Keratinocyte (primary cell): ENCODE data around the gene SLC9B2. TPM values are rescaled to one million over a fixed set of nuclear protein-coding genes. Genes with fewer than 3 reads are reported as not detected.

Experiments used
- DNase-seq: peaks from one replicate; pipeline ENCODE4 v3.0.0-alpha.2; 2011; ENCODE audit warnings: low read depth, missing footprints, low spot score
- FAIRE-seq: peaks from 2 replicates; lab custom pipeline; 2011; peaks lifted over from hg19 to GRCh38; lab: Jason Lieb, UNC
- H2AFZ ChIP-seq: 2 replicates; pipeline ENCODE4 v1.6.0; 2012; ENCODE audit warnings: low read length, control low read depth, inconsistent platforms; ENCODE audit not compliant: control insufficient read depth
- H3K27ac ChIP-seq: 2 replicates; pipeline ENCODE4 v1.5.1; 2011; ENCODE audit warnings: low read length; ENCODE audit not compliant: control insufficient read depth, insufficient read depth
- H3K27me3 ChIP-seq: 3 replicates; pipeline ENCODE4 v1.6.0; 2011; ENCODE audit warnings: low read length; ENCODE audit not compliant: control insufficient read depth, insufficient read depth; ENCODE audit errors: extremely low read depth
- H3K36me3 ChIP-seq, 2 experiments: 2 replicates in 1 of 2; 3 replicates in 1 of 2; pipeline ENCODE4 v1.5.1; 2011; ENCODE audit warnings: low read length in 2 of 2, mild to moderate bottlenecking in 1 of 2; ENCODE audit not compliant: control insufficient read depth in 2 of 2, insufficient read depth in 2 of 2; ENCODE audit errors: extremely low read depth in 1 of 2
- H3K4me1 ChIP-seq: 3 replicates; pipeline ENCODE4 v1.5.1; 2011; ENCODE audit warnings: low read length; ENCODE audit not compliant: control insufficient read depth, insufficient read depth; ENCODE audit errors: extremely low read depth
- H3K4me2 ChIP-seq: 3 replicates; pipeline ENCODE4 v1.6.0; 2011; ENCODE audit warnings: low read depth, low read length; ENCODE audit not compliant: control insufficient read depth, insufficient read depth; ENCODE audit errors: extremely low read depth
- H3K4me3 ChIP-seq, 3 experiments: fragments of 200-600 bp in 1 of 3; sonication (generic) in 1 of 3; 2 replicates in 2 of 3; 3 replicates in 1 of 3; pipeline ENCODE4 v1.5.1; 2011 to 2016; ENCODE audit warnings: low read length in 3 of 3, mild to moderate bottlenecking in 3 of 3, control low read depth in 2 of 3, inconsistent platforms in 1 of 3, low read depth in 1 of 3, mixed read lengths in 1 of 3, mixed run types in 1 of 3, moderate library complexity in 1 of 3; ENCODE audit not compliant: control insufficient read depth in 2 of 3, insufficient read depth in 2 of 3; ENCODE audit errors: extremely low read depth in 1 of 3
- H3K79me2 ChIP-seq: 2 replicates; pipeline ENCODE4 v1.6.0; 2012; ENCODE audit warnings: low read length; ENCODE audit not compliant: control insufficient read depth, insufficient read depth
- H3K9ac ChIP-seq: 3 replicates; pipeline ENCODE4 v1.6.0; 2011; ENCODE audit warnings: low read length; ENCODE audit not compliant: control insufficient read depth, insufficient read depth; ENCODE audit errors: extremely low read depth
- H3K9me1 ChIP-seq: 3 replicates; pipeline ENCODE4 v1.6.0; 2011; ENCODE audit warnings: low read length; ENCODE audit not compliant: control insufficient read depth, insufficient read depth; ENCODE audit errors: extremely low read depth
- H3K9me3 ChIP-seq: 2 replicates; pipeline ENCODE4 v1.5.1; 2012; ENCODE audit warnings: low read depth, low read length; ENCODE audit not compliant: control insufficient read depth
- H4K20me1 ChIP-seq: 3 replicates; pipeline ENCODE4 v1.6.0; 2011; ENCODE audit warnings: low read length; ENCODE audit not compliant: control insufficient read depth, insufficient read depth; ENCODE audit errors: extremely low read depth
- CTCF ChIP-seq, 3 experiments: IDR thresholded peaks in 1 of 3; conservative IDR thresholded peaks in 1 of 3; optimal IDR thresholded peaks in 1 of 3; 2 replicates in 2 of 3; 3 replicates in 1 of 3; pipeline versions ENCODE3 to v1.5.1; 2011; ENCODE audit warnings: low read length in 3 of 3, mild to moderate bottlenecking in 3 of 3, moderate library complexity in 2 of 3, control low read depth in 1 of 3, inconsistent platforms in 1 of 3; ENCODE audit not compliant: insufficient read depth in 2 of 3; ENCODE audit errors: extremely low read depth in 1 of 3
- EZH2 ChIP-seq: IDR thresholded peaks from one replicate; pipeline ENCODE4 v1.6.1; 2012; ENCODE audit warnings: inconsistent platforms, mild to moderate bottlenecking, low read length, moderate library complexity
- dilution Hi-C: fragments of 300-500 bp; cut with MboI; formaldehyde crosslinking; loops from one replicate; pipeline ENCODE4 v1.7.0; 2020; ENCODE audit warnings: low sequenced_read_pairs; ENCODE audit not compliant: extremely low pct_ligation_motif_present
- polyA plus RNA-seq, 5 experiments: library from polyadenylated mRNA; depleted of rRNA in 3 of 5; stranded (reverse) in 3 of 5; stranded (forward) in 1 of 5; unstranded in 1 of 5; fragments of >200 nt; gene quantifications; 1 replicate in 1 of 5; 2 replicates in 3 of 5; 3 replicates in 1 of 5; pipeline versions ENCODE4 v1.2.1 to v1.2.3, GENCODE V29; 2011 to 2012; ENCODE audit warnings: missing spikeins in 2 of 5, low read depth in 1 of 5, low replicate concordance in 1 of 5

The SLC9B2 gene
- polyA plus RNA-seq, 1 donor (not counting 4 experiments of a cell fraction or from before 2014, with no cell fraction given), result 14.6 TPM

- Histone ChIP-seq H2AFZ (no peak overlapping the region), H3K79me2 (no peaks in the 10 kb centered on the region), H3K27ac (no peak overlapping the region), H3K4me1 (no peaks in the 10 kb centered on the region), H3K36me3 (no peaks in the 10 kb centered on the region), H3K27me3 (no peaks in the 10 kb centered on the region), H3K9me1 (no peaks in the 10 kb centered on the region), H3K9me3 (no peaks in the 10 kb centered on the region), H4K20me1 (no peaks in the 10 kb centered on the region), H3K4me3 (no peak overlapping the region), H3K9ac (no peak overlapping the region), H3K4me2 (no peak overlapping the region)
- FAIRE-seq, result no peak
- dilution Hi-C loops, result no loop called here
- DNase-seq, result no peak
- TF ChIP-seq EZH2, result no peak
Observed at GRCh38 chr4:102988429-102989020, 88.0 kb downstream of the SLC9B2 start.

DNA sequence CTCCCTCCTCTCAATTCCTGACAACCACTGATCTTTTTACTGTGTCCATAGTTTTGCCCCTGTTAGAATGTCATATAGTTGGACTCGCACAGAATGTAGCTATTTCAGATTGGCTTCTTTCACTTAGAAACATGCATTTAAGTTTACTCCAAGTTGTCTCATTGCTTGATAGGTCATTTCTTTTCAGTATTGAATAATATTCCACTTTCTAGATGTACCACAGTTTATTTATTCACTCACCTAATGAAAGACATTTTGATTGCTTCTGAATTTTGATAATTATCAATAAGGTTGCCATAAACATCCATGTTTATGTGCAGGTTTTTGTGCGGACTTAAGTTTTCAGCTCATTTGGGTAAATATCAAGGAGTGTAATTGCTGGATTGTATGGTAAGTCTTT lies 95.6 kb downstream of the SLC9B2 start:
- no peaks in the 10 kb centered on the region for H3K79me2 ChIP-seq
- no peaks in the 10 kb centered on the region for H3K4me1 ChIP-seq
- H4K20me1 ChIP-seq, result no peaks in the 10 kb centered on the region
- H2AFZ ChIP-seq, result no peak overlapping the region
- no peak overlapping the region for H3K4me3 ChIP-seq
- H3K9me3 ChIP-seq, result no peaks in the 10 kb centered on the region
- dilution Hi-C loops, result no loop called here
- TF ChIP-seq CTCF (optimal IDR thresholded peaks at IDR 0.05 in 1 of 3, IDR thresholded peaks at IDR 0.05 in 1 of 3, conservative IDR thresholded peaks at IDR 0.05 in 1 of 3; ENCODE audit: extremely low read depth in 1 of 3, insufficient read depth in 2 of 3, low read length in 3 of 3) (no peak), EZH2 (no peak)
- H3K9me1 ChIP-seq, result no peaks in the 10 kb centered on the region
- DNase-seq (no peak), FAIRE-seq (no peak)
- H3K36me3 ChIP-seq, result no peaks in the 10 kb centered on the region
- no peak overlapping the region for H3K9ac ChIP-seq
- H3K4me2 ChIP-seq, result no peak overlapping the region
- H3K27me3 ChIP-seq, result no peaks in the 10 kb centered on the region
- no peak overlapping the region for H3K27ac ChIP-seq

Other genes starting within 250 kb of the SLC9B2 start
- 355 to 567 TPM (median 388 TPM) in 3 replicates for gene UBE2D3, start 249.2 kb downstream of the SLC9B2 start, polyA plus RNA-seq
- gene CISD2, start 207.8 kb downstream of the SLC9B2 start, polyA plus RNA-seq, result 20.8 to 36.6 TPM (median 21.6 TPM) in 3 replicates
- gene SLC9B1, start 57.1 kb downstream of the SLC9B2 start, polyA plus RNA-seq, result 0.07 to 0.26 TPM in 2 of 3 replicates, not detected in the other
- gene BDH2, start 23.1 kb upstream of the SLC9B2 start, polyA plus RNA-seq, result 31.6 to 58.1 TPM (median 51.3 TPM) in 3 replicates
- gene CENPE, start 121.6 kb upstream of the SLC9B2 start, polyA plus RNA-seq, result 1.1 to 6.1 TPM (median 3.9 TPM) in 3 replicates